RPMI7951 (cell line): ENCODE measurements around the gene GAS2L2. TPM values are rescaled to one million over a fixed set of nuclear protein-coding genes. Genes with fewer than 3 reads are reported as not detected.

Experiments
- DNase-seq: peaks from one replicate; pipeline ENCODE4 v3.0.0-alpha.2; 2012; ENCODE audit warnings: low read depth
- total RNA-seq: library from RNA; depleted of rRNA; stranded (reverse); fragments of >200 nt; shearing (Covaris generic); gene quantifications from 2 replicates; pipeline ENCODE4 v1.2.3, GENCODE V29; 2014; rRNA removed

The GAS2L2 gene
- not detected in 2 replicates for total RNA-seq

GRCh38 chr17:35752945-35753764 is at the start of gene GAS2L2:
TSS of gene GAS2L2 (minus strand) at chr17:35753239. CDS start at chr17:35752850, 389 bp downstream.
- DNase-seq, result no peak

GRCh38 chr17:35801583-35802224 is 48.7 kb upstream of the GAS2L2 start:
- peak; percentile 50 for DNase-seq

GRCh38 chr17:35799942-35800341 is 46.9 kb upstream of the GAS2L2 start:
- peak; percentile 78 for DNase-seq

GRCh38 chr17:35797918-35798317 is 44.9 kb upstream of the GAS2L2 start:
- DNase-seq, result no peak

GRCh38 chr17:35797370-35797769 is 44.3 kb upstream of the GAS2L2 start:
- DNase-seq, result no peak

GRCh38 chr17:35796942-35797341 is 43.9 kb upstream of the GAS2L2 start:
- no peak for DNase-seq

- DNase-seq, result no peak
Observed at GRCh38 chr17:35795871-35796265, 42.8 kb upstream of the GAS2L2 start.

- peak; percentile 10 for DNase-seq
Observed at GRCh38 chr17:35795007-35795870, 42.2 kb upstream of the GAS2L2 start, which contains the start of gene MMP28. TSS of gene MMP28 (minus strand) at chr17:35795641. CDS start at chr17:35795377, 264 bp downstream.

- no peak for DNase-seq
Observed at GRCh38 chr17:35793257-35793656, 40.2 kb upstream of the GAS2L2 start.

- DNase-seq, result no peak
Observed at GRCh38 chr17:35791681-35792350, 38.8 kb upstream of the GAS2L2 start.

- no peak for DNase-seq
Observed at GRCh38 chr17:35790841-35791240, 37.8 kb upstream of the GAS2L2 start.

- DNase-seq, result peak; percentile 80
Observed at GRCh38 chr17:35788477-35789368, 35.7 kb upstream of the GAS2L2 start.

GRCh38 chr17:35786941-35787432 is 33.9 kb upstream of the GAS2L2 start:
- no peak for DNase-seq

GRCh38 chr17:35784895-35785294 is 31.9 kb upstream of the GAS2L2 start:
- DNase-seq, result no peak

GRCh38 chr17:35780950-35781349 is 27.9 kb upstream of the GAS2L2 start:
- DNase-seq, result no peak

GRCh38 chr17:35778641-35779196 is 25.7 kb upstream of the GAS2L2 start:
- no peak for DNase-seq

GRCh38 chr17:35775583-35775982 is 22.5 kb upstream of the GAS2L2 start:
- DNase-seq, result no peak

- no peak for DNase-seq
Observed at GRCh38 chr17:35775039-35775438, 22.0 kb upstream of the GAS2L2 start.

GRCh38 chr17:35774499-35774898 is 21.5 kb upstream of the GAS2L2 start:
- no peak for DNase-seq
